ENCODE data around the gene MYO10. TPM values are rescaled to one million over a fixed set of nuclear protein-coding genes. Genes with fewer than 3 reads are reported as not detected.

Gene MYO10
- total and polyA plus RNA-seq, 2 donors (not counting 3 experiments of a cell fraction or from before 2014, with no cell fraction given): 36.0 to 148 TPM

DNA sequence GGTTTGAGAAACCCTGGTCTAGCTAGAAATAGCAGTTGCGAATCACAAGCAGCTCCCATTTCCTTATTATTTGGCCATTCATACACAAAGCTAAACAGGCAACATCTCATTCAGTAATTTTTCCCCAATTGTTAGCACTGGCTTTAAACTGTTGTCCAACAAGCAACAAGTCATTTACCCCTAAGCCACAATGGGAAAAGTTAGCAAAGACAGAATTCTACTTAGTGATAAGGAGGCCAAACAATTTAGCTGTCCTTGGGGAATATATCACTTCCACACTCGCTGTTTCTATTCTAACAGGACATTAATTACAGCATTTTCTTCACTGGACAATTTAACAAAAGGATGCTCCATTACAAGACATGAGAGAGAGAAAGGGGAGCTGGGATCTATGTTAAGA lies 2.8 kb downstream of the MYO10 start:
- no peak for FAIRE-seq
- H4K20me1 ChIP-seq (replicated peaks; ENCODE audit: control insufficient read depth, extremely low read depth, insufficient read depth, low read length): peaks cover 18% of the 10 kb centered on the region
- H3K9me1 ChIP-seq (replicated peaks; ENCODE audit: control insufficient read depth, extremely low read depth, insufficient read depth, low read length): no peaks in the 10 kb centered on the region
- BruUV-seq (replicated peaks): no TSS peak
- H3K4me2 ChIP-seq (ENCODE audit: insufficient read depth, low read length): peak overlapping the region; percentile 95
- DNase-seq (ENCODE audit: low read depth, low spot score): peak; percentile 32
- POLR2A ChIA-PET: interaction anchor here (0.6 kb wide), 1 partner anchor 63 kb away, joined by 4 read pairs; no protein-coding TSS in a partner anchor
- peaks cover 42% of the 10 kb centered on the region for H3K4me1 ChIP-seq (ENCODE audit: control insufficient read depth, extremely low read depth, insufficient read depth, low read length)
- H3K27me3 ChIP-seq (ENCODE audit: control insufficient read depth in 2 of 2, insufficient read depth in 2 of 2, low read length in 2 of 2): no peaks in the 10 kb centered on the region
- intact Hi-C loops (cut with micrococcal nuclease) (loop anchor here (10.0 kb wide), 1 partner anchor 239 kb away; no protein-coding TSS in a partner anchor), dilution Hi-C loops (cut with MboI; ENCODE audit: extremely low pct_ligation_motif_present, low sequenced_read_pairs) (no loop called here)
- peak overlapping the region; percentile 37 for H3K27ac ChIP-seq (ENCODE audit: insufficient read depth, low read depth, low read length)
- no peaks in the 10 kb centered on the region for H3K9me3 ChIP-seq (replicated peaks; ENCODE audit: control insufficient read depth, insufficient read depth, low read length)
- H3K9ac ChIP-seq (replicated peaks; ENCODE audit: extremely low read depth, insufficient read depth, low read length): peak overlapping the region; percentile 90
- TF ChIP-seq FOS (IDR thresholded peaks at IDR 0.05; ENCODE audit: borderline replicate concordance, insufficient read depth, low read length) (no peak), POLR2A (IDR thresholded peaks at IDR 0.05; ENCODE audit: low read depth, low read length) (no peak), MAX (IDR thresholded peaks at IDR 0.05; ENCODE audit: insufficient read depth, insufficient read length) (no peak), EZH2 (IDR thresholded peaks at IDR 0.05; ENCODE audit: borderline replicate concordance, low read depth, low read length, severe bottlenecking) (no peak)
- no peak overlapping the region for H2AFZ ChIP-seq (ENCODE audit: low read depth, low read length)
- H3K4me3 ChIP-seq (replicated peaks in 1 of 3; ENCODE audit: insufficient read depth in 1 of 3, low read depth in 1 of 3, low read length in 3 of 3): peak overlapping the region; percentile 24 to 99 (median 83)
- CTCF ChIA-PET: interaction anchor here (0.6 to 12.0 kb wide), 29 partner anchors 9 to 269 kb away, joined by 3 to 257 read pairs (median 4); no protein-coding TSS in a partner anchor
- H3K79me2 ChIP-seq (ENCODE audit: control insufficient read depth, insufficient read depth, low read length): peaks cover 74% of the 10 kb centered on the region
- peaks cover 0 to 4% of the 10 kb centered on the region in 2 experiments for H3K36me3 ChIP-seq (ENCODE audit: control insufficient read depth in 2 of 2, extremely low read depth in 1 of 2, insufficient read depth in 2 of 2, low read length in 2 of 2)

DNA sequence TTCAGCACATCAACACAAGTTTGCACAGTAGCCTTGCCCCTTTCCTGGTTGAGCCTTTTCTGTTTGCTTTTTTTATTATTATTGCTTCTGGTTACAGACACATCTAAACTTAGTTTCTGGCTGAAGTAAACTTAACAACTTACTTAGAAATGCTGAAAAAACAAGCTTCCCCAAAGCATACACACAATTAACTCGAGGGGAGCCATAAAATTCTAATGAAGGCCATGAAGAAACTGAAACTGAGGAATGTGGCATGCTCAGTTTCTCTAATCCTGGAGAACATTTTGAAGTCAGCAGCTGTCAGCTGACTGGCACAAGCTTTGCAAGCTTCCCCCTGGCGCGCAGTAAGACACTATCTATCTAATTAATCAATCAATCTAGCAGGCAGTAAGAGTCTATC lies 3.7 kb downstream of the MYO10 start:
- Histone ChIP-seq H3K36me3 (ENCODE audit: control insufficient read depth in 2 of 2, extremely low read depth in 1 of 2, insufficient read depth in 2 of 2, low read length in 2 of 2) (peaks cover 0 to 4% of the 10 kb centered on the region in 2 experiments), H3K79me2 (ENCODE audit: control insufficient read depth, insufficient read depth, low read length) (peaks cover 84% of the 10 kb centered on the region), H4K20me1 (replicated peaks; ENCODE audit: control insufficient read depth, extremely low read depth, insufficient read depth, low read length) (peaks cover 18% of the 10 kb centered on the region), H3K4me3 (replicated peaks in 1 of 3; ENCODE audit: insufficient read depth in 1 of 3, low read depth in 1 of 3, low read length in 3 of 3) (peak overlapping the region in 2 of 3 experiments; percentile 18 to 83), H3K4me2 (ENCODE audit: insufficient read depth, low read length) (peak overlapping the region; percentile 95), H3K4me1 (ENCODE audit: control insufficient read depth, extremely low read depth, insufficient read depth, low read length) (peaks cover 42% of the 10 kb centered on the region), H3K9me1 (replicated peaks; ENCODE audit: control insufficient read depth, extremely low read depth, insufficient read depth, low read length) (no peaks in the 10 kb centered on the region), H3K9me3 (replicated peaks; ENCODE audit: control insufficient read depth, insufficient read depth, low read length) (no peaks in the 10 kb centered on the region), H3K27me3 (ENCODE audit: control insufficient read depth in 2 of 2, insufficient read depth in 2 of 2, low read length in 2 of 2) (no peaks in the 10 kb centered on the region), H2AFZ (ENCODE audit: low read depth, low read length) (no peak overlapping the region), H3K9ac (replicated peaks; ENCODE audit: extremely low read depth, insufficient read depth, low read length) (no peak overlapping the region), H3K27ac (ENCODE audit: insufficient read depth, low read depth, low read length) (no peak overlapping the region)
- intact Hi-C loops (cut with micrococcal nuclease): loop anchor here (10.0 kb wide), 1 partner anchor 238 kb away; no protein-coding TSS in a partner anchor
- no TSS peak for BruUV-seq (replicated peaks)
- DNase-seq (ENCODE audit: low read depth, low spot score): no peak
- dilution Hi-C loops (cut with MboI; ENCODE audit: extremely low pct_ligation_motif_present, low sequenced_read_pairs): no loop called here
- no peak for FAIRE-seq
- TF ChIP-seq EZH2 (IDR thresholded peaks at IDR 0.05; ENCODE audit: borderline replicate concordance, low read depth, low read length, severe bottlenecking) (no peak), FOS (IDR thresholded peaks at IDR 0.05; ENCODE audit: borderline replicate concordance, insufficient read depth, low read length) (no peak), POLR2A (IDR thresholded peaks at IDR 0.05; ENCODE audit: low read depth, low read length) (no peak), MYC (IDR thresholded peaks at IDR 0.05; ENCODE audit: low read depth, low read length) (no peak), CTCF (IDR thresholded peaks at IDR 0.05; ENCODE audit: extremely low read depth in 1 of 2, insufficient read depth in 1 of 2, low read depth in 1 of 2, low read length in 2 of 2) (no peak), GATA2 (IDR thresholded peaks at IDR 0.05; ENCODE audit: insufficient read depth, insufficient read length, low read depth, low read length) (no peak), JUN (IDR thresholded peaks at IDR 0.05; ENCODE audit: borderline replicate concordance, insufficient read depth, insufficient read length, low read depth) (no peak), POLR2AphosphoS5 (IDR thresholded peaks at IDR 0.05; ENCODE audit: insufficient read depth, low read depth, low read length) (no peak), MAX (IDR thresholded peaks at IDR 0.05; ENCODE audit: insufficient read depth, insufficient read length) (no peak)
- ChIA-PET POLR2A (interaction anchor here (1.0 kb wide), 1 partner anchor 186 kb away, joined by 3 read pairs; no protein-coding TSS in a partner anchor), CTCF (interaction anchor here (1.0 to 12.0 kb wide), 20 partner anchors 10 to 257 kb away, joined by 3 to 257 read pairs (median 6); no protein-coding TSS in a partner anchor)
